RWPE1 (cell line): ENCODE data around the gene SPATA2.

Experiments
- CTCF ChIA-PET: fragments of 350-600 bp; sonication (Branson Sonifier 250); formaldehyde crosslinking; extraction: SDS; loops from one replicate; lab custom pipeline; 2021; lab: Yijun Ruan, JAX
- POLR2A ChIA-PET: fragments of 400-600 bp; formaldehyde crosslinking; extraction: SDS; loops from one replicate; lab custom pipeline; 2020; ENCODE audit warnings: antibody characterized with exemption; ENCODE audit not compliant: low non-redundant PET; lab: Yijun Ruan, JAX
- DNase-seq: peaks from one replicate; pipeline ENCODE4 v3.0.0; 2012; ENCODE audit warnings: low spot score
- H3K27ac ChIP-seq: fragments of 450-650 bp; 2 replicates; pipeline ENCODE4 v1.5.1; 2017
- CTCF ChIP-seq: fragments of 450-650 bp; conservative IDR thresholded peaks from 2 replicates; pipeline ENCODE4 v1.5.1; 2017; ENCODE audit warnings: low read depth, mild to moderate bottlenecking

Gene SPATA2

GRCh38 chr20:49919009-49919408 lies 3.7 kb upstream of the SPATA2 start:
- DNase-seq, result no peak
- ChIA-PET CTCF (interaction anchor here (0.7 to 1.6 kb wide), 2 partner anchors 30 to 239 kb away, joined by 3 to 4 read pairs; no protein-coding TSS in a partner anchor), POLR2A (no interaction called here)
- no peak overlapping the region for H3K27ac ChIP-seq
- no peak for TF ChIP-seq CTCF

- no peak overlapping the region for H3K27ac ChIP-seq
- CTCF ChIA-PET, result interaction anchor here (0.7 to 1.6 kb wide), 2 partner anchors 29 to 238 kb away, joined by 3 to 4 read pairs; no protein-coding TSS in a partner anchor
- no peak for TF ChIP-seq CTCF
- no peak for DNase-seq
- POLR2A ChIA-PET, result no interaction called here
These were observed 3.1 kb upstream of the SPATA2 start for GRCh38 chr20:49918446-49918845.

- no peak for TF ChIP-seq CTCF
- peak overlapping the region; percentile 98 for H3K27ac ChIP-seq
- ChIA-PET CTCF (interaction anchor here (0.5 to 1.4 kb wide), 10 partner anchors 13 to 729 kb away, joined by 3 to 11 read pairs (median 5); no protein-coding TSS in a partner anchor), POLR2A (interaction anchor here (0.5 to 0.9 kb wide), 3 partner anchors 20 to 102 kb away, joined by 3 to 5 read pairs (median 3); partner anchors contain the start of gene RNF114)
- DNase-seq, result peak; percentile 88
These were observed 1.0 kb upstream of the SPATA2 start for GRCh38 chr20:49916146-49917002.

- H3K27ac ChIP-seq, result peak overlapping the region; percentile 98
- ChIA-PET POLR2A (no interaction called here), CTCF (interaction anchor here (0.5 to 4.7 kb wide), 4 partner anchors 10 to 373 kb away, joined by 3 to 20 read pairs (median 5); no protein-coding TSS in a partner anchor)
These were observed 280 bp downstream of the SPATA2 start for GRCh38 chr20:49915118-49915379.

GRCh38 chr20:49914310-49915117 lies 815 bp downstream of the SPATA2 start:
- CTCF ChIA-PET, result interaction anchor here (0.6 to 4.7 kb wide), 5 partner anchors 9 to 304 kb away, joined by 3 to 20 read pairs (median 3); no protein-coding TSS in a partner anchor
- H3K27ac ChIP-seq, result peak overlapping the region; percentile 98
- POLR2A ChIA-PET, result interaction anchor here (0.6 kb wide), 1 partner anchor 10 kb away, joined by 5 read pairs; no protein-coding TSS in a partner anchor
- no peak for DNase-seq
- no peak for TF ChIP-seq CTCF

More at GRCh38 chr20:49915118-49915379, 280 bp downstream of the SPATA2 start:
- no peak; the same call in 1 of the 2 replicates for TF ChIP-seq CTCF
- DNase-seq, result no peak

GRCh38 chr20:49913399-49914047 lies 1.8 kb downstream of the SPATA2 start:
- no peak for TF ChIP-seq CTCF
- no peak overlapping the region for H3K27ac ChIP-seq
- POLR2A ChIA-PET, result no interaction called here
- no peak for DNase-seq
- CTCF ChIA-PET, result interaction anchor here (0.6 to 4.7 kb wide), 8 partner anchors 14 to 581 kb away, joined by 3 to 20 read pairs (median 4); no protein-coding TSS in a partner anchor
